ENCODE measurements around the gene PTCD2. TPM values are rescaled to one million over a fixed set of nuclear protein-coding genes. Genes with fewer than 3 reads are reported as not detected.

Gene PTCD2
- total RNA-seq, 4 donors from 2014 or later: 6.3 to 17.4 (median 11.8) TPM

- DNase-seq (ENCODE audit: low spot score in 2 of 2): no peak
- WGBS, 2 donors: 83 to 88% methylated on average over 6 of the region's 6 CpGs
- TF ChIP-seq POLR2A (IDR thresholded peaks at IDR 0.05) (no peak), EP300 (IDR thresholded peaks at IDR 0.05) (no peak), CTCF (IDR thresholded peaks at IDR 0.05) (no peak)
- Histone ChIP-seq H3K9me3 (no peaks in the 10 kb centered on the region), H3K4me3 (no peak overlapping the region), H3K4me1 (peaks cover 0 to 23% (median 2%) of the 10 kb centered on the region in 4 donors), H3K27ac (no peak overlapping the region), H3K27me3 (no peaks in the 10 kb centered on the region), H3K36me3 (peaks cover 0 to 6% (median 0%) of the 10 kb centered on the region in 3 donors)
Observed at GRCh38 chr5:72301557-72301956, 18.6 kb upstream of the PTCD2 start.

- H3K4me1 ChIP-seq: peaks cover 0 to 28% (median 2%) of the 10 kb centered on the region in 4 donors
- no peaks in the 10 kb centered on the region for H3K9me3 ChIP-seq
- TF ChIP-seq EP300 (IDR thresholded peaks at IDR 0.05) (no peak), CTCF (IDR thresholded peaks at IDR 0.05) (no peak), POLR2A (IDR thresholded peaks at IDR 0.05) (no peak)
- H3K36me3 ChIP-seq: peaks cover 0 to 4% (median 0%) of the 10 kb centered on the region in 3 donors
- no peaks in the 10 kb centered on the region for H3K27me3 ChIP-seq
- no peak overlapping the region for H3K27ac ChIP-seq
- no peak for DNase-seq (ENCODE audit: low spot score in 2 of 2)
- H3K4me3 ChIP-seq: no peak overlapping the region
- WGBS, 2 donors: 56 to 70% methylated on average over 3 of the region's 3 CpGs
Observed at GRCh38 chr5:72302171-72302570, 18.0 kb upstream of the PTCD2 start.

- DNase-seq (ENCODE audit: low spot score in 2 of 2): no peak
- Histone ChIP-seq H3K9me3 (no peaks in the 10 kb centered on the region), H3K27ac (peak overlapping the region in 2 of 4 donors; percentile 22 to 66), H3K4me1 (peaks cover 0 to 40% (median 4%) of the 10 kb centered on the region in 4 donors), H3K4me3 (no peak overlapping the region), H3K36me3 (peaks cover 0 to 11% (median 0%) of the 10 kb centered on the region in 3 donors), H3K27me3 (no peaks in the 10 kb centered on the region)
- WGBS, 2 donors: 86 to 93% methylated on average over 2 of the region's 2 CpGs
- TF ChIP-seq EP300 (IDR thresholded peaks at IDR 0.05) (no peak), POLR2A (IDR thresholded peaks at IDR 0.05) (no peak), CTCF (IDR thresholded peaks at IDR 0.05) (no peak)
Observed at GRCh38 chr5:72305194-72306142, 14.7 kb upstream of the PTCD2 start.

- no peak for TF ChIP-seq POLR2A (IDR thresholded peaks at IDR 0.05)
- TF ChIP-seq EP300 (IDR thresholded peaks at IDR 0.05): no peak
- no peak for TF ChIP-seq CTCF (IDR thresholded peaks at IDR 0.05)
- Histone ChIP-seq H3K36me3 (peaks cover 0 to 28% (median 0%) of the 10 kb centered on the region in 3 donors), H3K27me3 (no peaks in the 10 kb centered on the region), H3K9me3 (no peaks in the 10 kb centered on the region), H3K4me1 (peaks cover 0 to 33% (median 4%) of the 10 kb centered on the region in 4 donors), H3K4me3 (peak overlapping the region; percentile 42 to 77 (median 57)), H3K27ac (peak overlapping the region; percentile 71 to 96 (median 90))
- DNase-seq (ENCODE audit: low spot score in 2 of 2): no peak
- 14 to 16% methylated on average over 8 of the region's 8 CpGs for WGBS, 2 donors
Observed at GRCh38 chr5:72307573-72307967, 12.6 kb upstream of the PTCD2 start.

Measured in tibial nerve (tissue), 4 donors.